ENCODE measurements around the gene CYB5R3. TPM values are rescaled to one million over a fixed set of nuclear protein-coding genes. Genes with fewer than 3 reads are reported as not detected.

CYB5R3 gene
- total and polyA plus RNA-seq, 2 donors = 24.6 to 70.7 TPM

- Histone ChIP-seq H3K9me3 (ENCODE audit: control insufficient read depth in 2 of 2, insufficient read depth in 1 of 2, low read length in 1 of 2) (no peaks in the 10 kb centered on the region), H3K4me3 (ENCODE audit: low read length in 2 of 2) (no peak overlapping the region), H3K36me3 (ENCODE audit: control insufficient read depth in 2 of 2, insufficient read depth in 2 of 2, low read length in 1 of 2) (peaks cover 57 to 77% of the 10 kb centered on the region in 2 donors), H3K4me1 (ENCODE audit: control insufficient read depth in 2 of 2, insufficient read depth in 2 of 2, low read length in 2 of 2) (no peaks in the 10 kb centered on the region), H3K27me3 (ENCODE audit: control insufficient read depth in 2 of 2, insufficient read depth in 1 of 2, low read length in 1 of 2) (no peaks in the 10 kb centered on the region), H3K27ac (ENCODE audit: low read depth in 1 of 2, low read length in 1 of 2) (no peak overlapping the region)
- WGBS = 98% methylated on average over 2 of the region's 2 CpGs
- DNase-seq (ENCODE audit: low read depth in 6 of 9, low spot score in 9 of 9) = no peak
Measured at GRCh38 chr22:42603427-42603826, 45.8 kb downstream of the CYB5R3 start.

DNA sequence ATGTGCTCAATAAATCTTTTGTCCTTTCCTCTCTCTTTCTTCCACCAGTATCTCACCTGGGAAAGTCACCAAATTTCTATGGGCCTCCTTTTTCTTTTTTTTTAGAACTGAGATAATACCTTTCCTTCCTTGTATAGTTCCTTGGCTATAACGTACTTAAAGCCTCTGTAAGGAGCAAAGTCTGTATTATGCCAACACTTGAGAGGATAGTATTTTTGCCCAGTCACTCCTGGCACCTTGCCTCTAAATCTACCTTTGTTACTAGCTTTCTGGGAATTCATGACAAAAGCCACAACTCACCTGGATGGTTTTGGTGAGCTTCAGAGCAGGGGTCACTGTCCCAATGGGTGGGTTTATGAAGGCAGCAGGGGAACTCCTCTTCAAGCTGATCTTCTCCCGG, 46.7 kb downstream of the CYB5R3 start:
- 97% methylated on average over 2 of the region's 2 CpGs for WGBS
- Histone ChIP-seq H3K9me3 (ENCODE audit: control insufficient read depth in 2 of 2, insufficient read depth in 1 of 2, low read length in 1 of 2) (no peaks in the 10 kb centered on the region), H3K4me3 (ENCODE audit: low read length in 2 of 2) (no peak overlapping the region), H3K36me3 (ENCODE audit: control insufficient read depth in 2 of 2, insufficient read depth in 2 of 2, low read length in 1 of 2) (peaks cover 62 to 82% of the 10 kb centered on the region in 2 donors), H3K4me1 (ENCODE audit: control insufficient read depth in 2 of 2, insufficient read depth in 2 of 2, low read length in 2 of 2) (no peaks in the 10 kb centered on the region), H3K27me3 (ENCODE audit: control insufficient read depth in 2 of 2, insufficient read depth in 1 of 2, low read length in 1 of 2) (no peaks in the 10 kb centered on the region), H3K27ac (ENCODE audit: low read depth in 1 of 2, low read length in 1 of 2) (no peak overlapping the region)
- DNase-seq (ENCODE audit: low read depth in 6 of 9, low spot score in 9 of 9) = no peak

- no peaks in the 10 kb centered on the region for H3K9me3 ChIP-seq (ENCODE audit: control insufficient read depth in 2 of 2, insufficient read depth in 1 of 2, low read length in 1 of 2)
- no peak for DNase-seq (ENCODE audit: low read depth in 6 of 9, low spot score in 9 of 9)
- H3K4me3 ChIP-seq (ENCODE audit: low read length in 2 of 2) = no peak overlapping the region
- no peaks in the 10 kb centered on the region for H3K27me3 ChIP-seq (ENCODE audit: control insufficient read depth in 2 of 2, insufficient read depth in 1 of 2, low read length in 1 of 2)
- peaks cover 67 to 87% of the 10 kb centered on the region in 2 donors for H3K36me3 ChIP-seq (ENCODE audit: control insufficient read depth in 2 of 2, insufficient read depth in 2 of 2, low read length in 1 of 2)
- H3K4me1 ChIP-seq (ENCODE audit: control insufficient read depth in 2 of 2, insufficient read depth in 2 of 2, low read length in 2 of 2) = no peaks in the 10 kb centered on the region
- 99% methylated on average over 6 of the region's 6 CpGs for WGBS
- no peak overlapping the region for H3K27ac ChIP-seq (ENCODE audit: low read depth in 1 of 2, low read length in 1 of 2)
Measured at GRCh38 chr22:42601879-42602465, 47.2 kb downstream of the CYB5R3 start.

DNA sequence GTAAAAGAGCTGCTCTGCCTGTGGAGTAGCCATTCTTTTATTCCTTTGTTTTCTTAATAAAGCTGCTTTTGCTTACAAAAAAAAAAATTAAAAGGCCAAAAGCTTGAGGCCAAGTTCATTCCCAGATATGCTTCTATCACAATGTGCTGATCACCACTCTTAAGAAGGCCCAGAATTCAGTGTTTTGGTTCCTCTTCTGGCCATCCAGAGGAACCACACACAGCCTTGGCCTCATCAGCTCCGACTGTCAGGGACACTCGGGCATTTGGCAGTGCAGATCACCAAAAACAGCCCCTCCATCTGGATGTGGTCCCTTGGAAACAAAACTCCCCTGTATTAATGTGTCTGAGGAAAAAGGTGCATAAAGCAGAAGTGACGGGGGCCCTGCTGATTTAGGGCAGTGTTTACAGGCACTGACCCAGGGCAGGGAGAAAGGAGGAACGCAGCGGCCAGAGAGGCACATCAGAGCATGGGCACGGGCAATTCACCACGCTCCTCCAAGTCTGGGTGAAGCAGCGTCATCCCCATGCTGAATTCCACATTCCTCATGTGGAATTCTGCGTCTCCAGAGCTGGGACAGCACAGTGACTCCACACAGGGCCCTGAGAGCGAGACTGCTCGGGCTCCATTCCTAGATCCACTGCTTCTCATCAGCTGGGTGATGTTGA, 52.2 kb downstream of the CYB5R3 start:
- 98% methylated on average over 11 of the region's 11 CpGs for WGBS
- no peaks in the 10 kb centered on the region for H3K4me1 ChIP-seq (ENCODE audit: control insufficient read depth in 2 of 2, insufficient read depth in 2 of 2, low read length in 2 of 2)
- H3K27me3 ChIP-seq (ENCODE audit: control insufficient read depth in 2 of 2, insufficient read depth in 1 of 2, low read length in 1 of 2) = no peaks in the 10 kb centered on the region
- no peaks in the 10 kb centered on the region for H3K9me3 ChIP-seq (ENCODE audit: control insufficient read depth in 2 of 2, insufficient read depth in 1 of 2, low read length in 1 of 2)
- H3K36me3 ChIP-seq (ENCODE audit: control insufficient read depth in 2 of 2, insufficient read depth in 2 of 2, low read length in 1 of 2) = peaks cover 83 to 92% of the 10 kb centered on the region in 2 donors
- H3K4me3 ChIP-seq (ENCODE audit: low read length in 2 of 2) = no peak overlapping the region
- H3K27ac ChIP-seq (ENCODE audit: low read depth in 1 of 2, low read length in 1 of 2) = no peak overlapping the region
- DNase-seq (ENCODE audit: low read depth in 6 of 9, low spot score in 9 of 9) = no peak

- no peaks in the 10 kb centered on the region for H3K27me3 ChIP-seq (ENCODE audit: control insufficient read depth in 2 of 2, insufficient read depth in 1 of 2, low read length in 1 of 2)
- H3K27ac ChIP-seq (ENCODE audit: low read depth in 1 of 2, low read length in 1 of 2) = no peak overlapping the region
- DNase-seq (ENCODE audit: low read depth in 6 of 9, low spot score in 9 of 9) = no peak
- no peak overlapping the region for H3K4me3 ChIP-seq (ENCODE audit: low read length in 2 of 2)
- H3K9me3 ChIP-seq (ENCODE audit: control insufficient read depth in 2 of 2, insufficient read depth in 1 of 2, low read length in 1 of 2) = no peaks in the 10 kb centered on the region
- peaks cover 83 to 92% of the 10 kb centered on the region in 2 donors for H3K36me3 ChIP-seq (ENCODE audit: control insufficient read depth in 2 of 2, insufficient read depth in 2 of 2, low read length in 1 of 2)
- WGBS = 95% methylated on average over 5 of the region's 5 CpGs
- no peaks in the 10 kb centered on the region for H3K4me1 ChIP-seq (ENCODE audit: control insufficient read depth in 2 of 2, insufficient read depth in 2 of 2, low read length in 2 of 2)
Measured at GRCh38 chr22:42596336-42596735, 52.9 kb downstream of the CYB5R3 start.

- Histone ChIP-seq H3K4me1 (ENCODE audit: control insufficient read depth in 2 of 2, insufficient read depth in 2 of 2, low read length in 2 of 2) (no peaks in the 10 kb centered on the region), H3K9me3 (ENCODE audit: control insufficient read depth in 2 of 2, insufficient read depth in 1 of 2, low read length in 1 of 2) (no peaks in the 10 kb centered on the region), H3K36me3 (ENCODE audit: control insufficient read depth in 2 of 2, insufficient read depth in 2 of 2, low read length in 1 of 2) (peaks cover 81 to 91% of the 10 kb centered on the region in 2 donors), H3K27me3 (ENCODE audit: control insufficient read depth in 2 of 2, insufficient read depth in 1 of 2, low read length in 1 of 2) (no peaks in the 10 kb centered on the region), H3K4me3 (ENCODE audit: low read length in 2 of 2) (no peak overlapping the region), H3K27ac (ENCODE audit: low read depth in 1 of 2, low read length in 1 of 2) (peak overlapping the region in 1 of 2 donors; percentile 8)
- 97% methylated on average over 3 of the region's 3 CpGs for WGBS
- no peak for DNase-seq (ENCODE audit: low read depth in 6 of 9, low spot score in 9 of 9)
Measured at GRCh38 chr22:42595434-42595833, 53.8 kb downstream of the CYB5R3 start.

GRCh38 chr22:42591987-42592386, 57.2 kb downstream of the CYB5R3 start:
- no peak overlapping the region for H3K27ac ChIP-seq (ENCODE audit: low read depth in 1 of 2, low read length in 1 of 2)
- WGBS = over 99% methylated on average over 12 of the region's 12 CpGs
- H3K9me3 ChIP-seq (ENCODE audit: control insufficient read depth in 2 of 2, insufficient read depth in 1 of 2, low read length in 1 of 2) = no peaks in the 10 kb centered on the region
- H3K27me3 ChIP-seq (ENCODE audit: control insufficient read depth in 2 of 2, insufficient read depth in 1 of 2, low read length in 1 of 2) = no peaks in the 10 kb centered on the region
- H3K4me1 ChIP-seq (ENCODE audit: control insufficient read depth in 2 of 2, insufficient read depth in 2 of 2, low read length in 2 of 2) = peaks cover 0 to under 1% of the 10 kb centered on the region in 2 donors
- peaks cover 77 to 86% of the 10 kb centered on the region in 2 donors for H3K36me3 ChIP-seq (ENCODE audit: control insufficient read depth in 2 of 2, insufficient read depth in 2 of 2, low read length in 1 of 2)
- H3K4me3 ChIP-seq (ENCODE audit: low read length in 2 of 2) = no peak overlapping the region
- DNase-seq (ENCODE audit: low read depth in 6 of 9, low spot score in 9 of 9) = no peak

- Histone ChIP-seq H3K36me3 (ENCODE audit: control insufficient read depth in 2 of 2, insufficient read depth in 2 of 2, low read length in 1 of 2) (peaks cover 78 to 83% of the 10 kb centered on the region in 2 donors), H3K4me3 (ENCODE audit: low read length in 2 of 2) (no peak overlapping the region), H3K9me3 (ENCODE audit: control insufficient read depth in 2 of 2, insufficient read depth in 1 of 2, low read length in 1 of 2) (no peaks in the 10 kb centered on the region), H3K27me3 (ENCODE audit: control insufficient read depth in 2 of 2, insufficient read depth in 1 of 2, low read length in 1 of 2) (no peaks in the 10 kb centered on the region), H3K4me1 (ENCODE audit: control insufficient read depth in 2 of 2, insufficient read depth in 2 of 2, low read length in 2 of 2) (peaks cover 0 to 2% of the 10 kb centered on the region in 2 donors), H3K27ac (ENCODE audit: low read depth in 1 of 2, low read length in 1 of 2) (no peak overlapping the region)
- WGBS = 93% methylated on average over 5 of the region's 5 CpGs
- DNase-seq (ENCODE audit: low read depth in 6 of 9, low spot score in 9 of 9) = no peak
Measured at GRCh38 chr22:42587588-42588175, 61.5 kb downstream of the CYB5R3 start.

GRCh38 chr22:42586381-42586780, 62.8 kb downstream of the CYB5R3 start:
- Histone ChIP-seq H3K36me3 (ENCODE audit: control insufficient read depth in 2 of 2, insufficient read depth in 2 of 2, low read length in 1 of 2) (peaks cover 65 to 75% of the 10 kb centered on the region in 2 donors), H3K27ac (ENCODE audit: low read depth in 1 of 2, low read length in 1 of 2) (no peak overlapping the region), H3K4me1 (ENCODE audit: control insufficient read depth in 2 of 2, insufficient read depth in 2 of 2, low read length in 2 of 2) (peaks cover 5 to 8% of the 10 kb centered on the region in 2 donors), H3K9me3 (ENCODE audit: control insufficient read depth in 2 of 2, insufficient read depth in 1 of 2, low read length in 1 of 2) (no peaks in the 10 kb centered on the region), H3K27me3 (ENCODE audit: control insufficient read depth in 2 of 2, insufficient read depth in 1 of 2, low read length in 1 of 2) (no peaks in the 10 kb centered on the region), H3K4me3 (ENCODE audit: low read length in 2 of 2) (no peak overlapping the region)
- DNase-seq (ENCODE audit: low read depth in 6 of 9, low spot score in 9 of 9) = no peak
- WGBS = 97% methylated on average over 4 of the region's 4 CpGs
